GM12878 (cell line): ENCODE measurements around the gene SPRR5.

Experiments
- EZH2 ChIP-seq: IDR thresholded peaks from 2 replicates; pipeline ENCODE4 v1.6.1; 2012; ENCODE audit warnings: low read depth, mild to moderate bottlenecking, control low read depth, inconsistent platforms, low read length, borderline replicate concordance; ENCODE audit not compliant: control insufficient read depth
- MEF2A ChIP-seq: IDR thresholded peaks from 2 replicates; pipeline ENCODE4 v1.6.1; 2011; ENCODE audit warnings: low read depth, mild to moderate bottlenecking, low read length, moderate library complexity; ENCODE audit not compliant: insufficient read depth
- MYC ChIP-seq: IDR thresholded peaks from 2 replicates; pipeline ENCODE4 v1.6.1; 2011; ENCODE audit warnings: mild to moderate bottlenecking, low read length, moderate library complexity, inconsistent platforms; ENCODE audit not compliant: insufficient read depth, insufficient replicate concordance, insufficient read length, severe bottlenecking
- POLR2AphosphoS5 ChIP-seq: IDR thresholded peaks from 2 replicates; pipeline ENCODE4 v1.6.1; 2011; ENCODE audit warnings: mild to moderate bottlenecking, low read length, inconsistent platforms
- SRF ChIP-seq, 2 experiments: IDR thresholded peaks; 2 replicates each; pipeline ENCODE4 v1.6.1; 2011; ENCODE audit warnings: low read depth in 2 of 2, low read length in 2 of 2, mild to moderate bottlenecking in 1 of 2, moderate library complexity in 1 of 2
- TF ChIP-seq, protein P1 (sequence below): fragments of 450-650 bp; IDR thresholded peaks from 2 replicates; pipeline ENCODE4 v1.6.1; 2017; ENCODE audit warnings: borderline replicate concordance
- TF ChIP-seq, protein P2 (sequence below), 3 experiments: IDR thresholded peaks in 2 of 3; conservative IDR thresholded peaks in 1 of 3; 2 replicates each; pipeline ENCODE4 v1.5.1; 2011; ENCODE audit warnings: low read depth in 3 of 3, low read length in 3 of 3, mild to moderate bottlenecking in 3 of 3, control low read depth in 2 of 3, moderate library complexity in 2 of 3, inconsistent platforms in 1 of 3, mixed read lengths in 1 of 3; ENCODE audit not compliant: control insufficient read depth in 2 of 3, insufficient read depth in 1 of 3; ENCODE audit errors: extremely low read depth in 1 of 3
- TF ChIP-seq, protein P3 (sequence below): IDR thresholded peaks from 2 replicates; pipeline ENCODE4 v1.6.1; 2011; ENCODE audit warnings: low read depth, mild to moderate bottlenecking, low read length, moderate library complexity, borderline replicate concordance; ENCODE audit errors: extremely low read depth
- TF ChIP-seq, protein P4 (sequence below): IDR thresholded peaks from 2 replicates; pipeline ENCODE4 v1.6.1; 2011; ENCODE audit warnings: mild to moderate bottlenecking, low read depth, low read length, moderate library complexity; ENCODE audit not compliant: insufficient replicate concordance

DNA sequence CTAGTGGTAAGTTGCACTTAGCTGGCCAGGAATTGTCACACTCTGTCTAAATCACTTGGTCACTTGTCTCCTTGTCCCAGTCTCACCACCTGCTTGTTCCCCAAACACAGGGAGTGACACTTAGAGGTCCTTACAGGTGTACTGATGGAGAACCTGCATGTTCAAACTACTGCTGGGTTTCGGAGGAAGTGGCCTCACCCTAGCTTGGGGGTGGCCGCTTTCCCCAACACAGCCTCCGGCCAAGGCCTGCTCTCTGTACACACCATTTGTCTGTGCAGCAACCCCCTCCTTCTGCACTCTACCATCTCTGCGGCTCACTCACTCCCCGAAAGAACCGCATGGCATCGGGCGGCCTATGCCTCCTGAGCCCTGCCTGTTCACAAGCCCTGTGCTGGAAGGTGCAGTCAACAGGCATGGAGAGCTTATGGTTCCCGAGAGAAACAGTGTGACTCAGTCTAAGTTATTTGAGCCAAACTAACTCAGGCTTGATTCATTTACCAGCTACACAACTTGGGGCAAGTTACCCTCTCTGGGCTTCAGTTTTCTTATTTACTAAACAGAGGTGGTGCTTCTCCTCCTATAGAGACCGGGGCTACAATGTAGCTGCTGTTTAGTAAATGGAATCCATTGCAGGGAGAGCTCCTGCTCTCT lies 12.9 kb downstream of the SPRR5 start:
- no peak for TF ChIP-seq MYC
- no peak for TF ChIP-seq SRF (IDR thresholded peaks at IDR 0.05; ENCODE audit: low read depth in 2 of 2, low read length in 2 of 2)
- no peak for TF ChIP-seq POLR2AphosphoS5
- TF ChIP-seq MEF2A, result no peak
- TF ChIP-seq EZH2, result no peak
- TF ChIP-seq, protein P1, sequence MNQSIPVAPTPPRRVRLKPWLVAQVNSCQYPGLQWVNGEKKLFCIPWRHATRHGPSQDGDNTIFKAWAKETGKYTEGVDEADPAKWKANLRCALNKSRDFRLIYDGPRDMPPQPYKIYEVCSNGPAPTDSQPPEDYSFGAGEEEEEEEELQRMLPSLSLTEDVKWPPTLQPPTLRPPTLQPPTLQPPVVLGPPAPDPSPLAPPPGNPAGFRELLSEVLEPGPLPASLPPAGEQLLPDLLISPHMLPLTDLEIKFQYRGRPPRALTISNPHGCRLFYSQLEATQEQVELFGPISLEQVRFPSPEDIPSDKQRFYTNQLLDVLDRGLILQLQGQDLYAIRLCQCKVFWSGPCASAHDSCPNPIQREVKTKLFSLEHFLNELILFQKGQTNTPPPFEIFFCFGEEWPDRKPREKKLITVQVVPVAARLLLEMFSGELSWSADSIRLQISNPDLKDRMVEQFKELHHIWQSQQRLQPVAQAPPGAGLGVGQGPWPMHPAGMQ, result no peak
- TF ChIP-seq, protein P2, sequence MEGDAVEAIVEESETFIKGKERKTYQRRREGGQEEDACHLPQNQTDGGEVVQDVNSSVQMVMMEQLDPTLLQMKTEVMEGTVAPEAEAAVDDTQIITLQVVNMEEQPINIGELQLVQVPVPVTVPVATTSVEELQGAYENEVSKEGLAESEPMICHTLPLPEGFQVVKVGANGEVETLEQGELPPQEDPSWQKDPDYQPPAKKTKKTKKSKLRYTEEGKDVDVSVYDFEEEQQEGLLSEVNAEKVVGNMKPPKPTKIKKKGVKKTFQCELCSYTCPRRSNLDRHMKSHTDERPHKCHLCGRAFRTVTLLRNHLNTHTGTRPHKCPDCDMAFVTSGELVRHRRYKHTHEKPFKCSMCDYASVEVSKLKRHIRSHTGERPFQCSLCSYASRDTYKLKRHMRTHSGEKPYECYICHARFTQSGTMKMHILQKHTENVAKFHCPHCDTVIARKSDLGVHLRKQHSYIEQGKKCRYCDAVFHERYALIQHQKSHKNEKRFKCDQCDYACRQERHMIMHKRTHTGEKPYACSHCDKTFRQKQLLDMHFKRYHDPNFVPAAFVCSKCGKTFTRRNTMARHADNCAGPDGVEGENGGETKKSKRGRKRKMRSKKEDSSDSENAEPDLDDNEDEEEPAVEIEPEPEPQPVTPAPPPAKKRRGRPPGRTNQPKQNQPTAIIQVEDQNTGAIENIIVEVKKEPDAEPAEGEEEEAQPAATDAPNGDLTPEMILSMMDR (IDR thresholded peaks at IDR 0.05 in 2 of 3, conservative IDR thresholded peaks at IDR 0.05 in 1 of 3; ENCODE audit: control insufficient read depth in 2 of 3, extremely low read depth in 1 of 3, insufficient read depth in 1 of 3, low read depth in 3 of 3, low read length in 3 of 3), result no peak
- TF ChIP-seq, protein P3, sequence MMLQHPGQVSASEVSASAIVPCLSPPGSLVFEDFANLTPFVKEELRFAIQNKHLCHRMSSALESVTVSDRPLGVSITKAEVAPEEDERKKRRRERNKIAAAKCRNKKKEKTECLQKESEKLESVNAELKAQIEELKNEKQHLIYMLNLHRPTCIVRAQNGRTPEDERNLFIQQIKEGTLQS, result no peak
- TF ChIP-seq, protein P4, sequence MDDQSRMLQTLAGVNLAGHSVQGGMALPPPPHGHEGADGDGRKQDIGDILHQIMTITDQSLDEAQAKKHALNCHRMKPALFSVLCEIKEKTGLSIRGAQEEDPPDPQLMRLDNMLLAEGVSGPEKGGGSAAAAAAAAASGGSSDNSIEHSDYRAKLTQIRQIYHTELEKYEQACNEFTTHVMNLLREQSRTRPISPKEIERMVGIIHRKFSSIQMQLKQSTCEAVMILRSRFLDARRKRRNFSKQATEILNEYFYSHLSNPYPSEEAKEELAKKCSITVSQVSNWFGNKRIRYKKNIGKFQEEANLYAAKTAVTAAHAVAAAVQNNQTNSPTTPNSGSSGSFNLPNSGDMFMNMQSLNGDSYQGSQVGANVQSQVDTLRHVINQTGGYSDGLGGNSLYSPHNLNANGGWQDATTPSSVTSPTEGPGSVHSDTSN, result no peak
